Limb (tissue), 2 donors: ENCODE measurements around the gene SLITRK6.
A peak's percentile ranks its signal among the peaks of the same experiment; 100 is the strongest.
"Not testable (repeated sequence)": the region's sequence is repeated elsewhere in the genome, so short reads cannot be mapped to it uniquely, and the experiment has no call there.

Experiments
- DNase-seq, 2 donors: peaks; one replicate each; pipeline ENCODE4 v3.0.0-alpha.2; 2016; ENCODE audit errors: extremely low spot score in 2 of 2

SLITRK6 gene, protein sequence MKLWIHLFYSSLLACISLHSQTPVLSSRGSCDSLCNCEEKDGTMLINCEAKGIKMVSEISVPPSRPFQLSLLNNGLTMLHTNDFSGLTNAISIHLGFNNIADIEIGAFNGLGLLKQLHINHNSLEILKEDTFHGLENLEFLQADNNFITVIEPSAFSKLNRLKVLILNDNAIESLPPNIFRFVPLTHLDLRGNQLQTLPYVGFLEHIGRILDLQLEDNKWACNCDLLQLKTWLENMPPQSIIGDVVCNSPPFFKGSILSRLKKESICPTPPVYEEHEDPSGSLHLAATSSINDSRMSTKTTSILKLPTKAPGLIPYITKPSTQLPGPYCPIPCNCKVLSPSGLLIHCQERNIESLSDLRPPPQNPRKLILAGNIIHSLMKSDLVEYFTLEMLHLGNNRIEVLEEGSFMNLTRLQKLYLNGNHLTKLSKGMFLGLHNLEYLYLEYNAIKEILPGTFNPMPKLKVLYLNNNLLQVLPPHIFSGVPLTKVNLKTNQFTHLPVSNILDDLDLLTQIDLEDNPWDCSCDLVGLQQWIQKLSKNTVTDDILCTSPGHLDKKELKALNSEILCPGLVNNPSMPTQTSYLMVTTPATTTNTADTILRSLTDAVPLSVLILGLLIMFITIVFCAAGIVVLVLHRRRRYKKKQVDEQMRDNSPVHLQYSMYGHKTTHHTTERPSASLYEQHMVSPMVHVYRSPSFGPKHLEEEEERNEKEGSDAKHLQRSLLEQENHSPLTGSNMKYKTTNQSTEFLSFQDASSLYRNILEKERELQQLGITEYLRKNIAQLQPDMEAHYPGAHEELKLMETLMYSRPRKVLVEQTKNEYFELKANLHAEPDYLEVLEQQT

DNA sequence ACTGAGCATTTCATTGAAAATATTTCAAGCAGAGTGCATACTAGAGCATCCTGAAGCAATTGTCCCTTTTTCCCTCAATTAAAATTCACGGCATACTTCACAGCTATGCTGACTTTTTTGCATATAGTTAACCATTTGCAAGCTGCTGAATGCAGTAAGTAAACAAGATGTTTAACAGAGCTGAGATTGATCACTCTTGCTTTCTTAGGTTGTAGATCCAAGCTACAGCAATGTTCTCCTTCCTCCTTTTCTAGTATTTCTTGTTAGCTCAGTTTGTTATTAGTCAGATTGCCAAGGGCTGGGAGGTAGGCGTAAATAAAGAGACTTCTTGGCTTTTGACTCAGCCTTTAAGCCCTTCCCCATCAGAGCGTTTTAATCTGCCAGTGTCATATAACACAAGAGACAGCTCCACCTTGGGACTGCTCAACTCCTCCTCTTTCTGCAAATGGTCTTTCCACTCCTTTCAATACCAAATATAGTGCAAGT is at the start of gene SLITRK6:
SLITRK6 (minus strand) TSS at position 323 of the 486 bp plus-strand sequence. CDS start 2,911 bp downstream, outside the sequence.
- DNase-seq: peak in 1 of 2 donors; percentile 64

DNA sequence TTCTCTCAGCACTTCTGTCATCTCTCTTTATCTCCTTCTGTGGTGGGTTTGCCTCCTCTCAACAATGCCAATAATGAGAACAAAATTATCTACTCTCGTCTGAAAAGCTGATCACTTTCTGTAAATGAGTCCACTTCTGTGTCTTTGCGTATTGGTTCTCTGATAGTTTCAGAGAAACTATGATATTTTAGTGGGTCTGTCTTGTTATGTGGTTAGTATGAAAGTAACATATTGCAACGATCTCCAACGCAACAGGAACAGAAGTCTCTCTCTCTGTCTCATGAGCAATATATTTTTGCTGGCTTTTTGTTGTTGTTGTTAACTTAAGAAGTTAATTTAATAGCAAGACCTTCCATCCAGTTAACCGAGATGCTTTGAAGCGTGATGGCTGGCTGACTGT is 47.8 kb upstream of the SLITRK6 start:
- no peak for DNase-seq

DNA sequence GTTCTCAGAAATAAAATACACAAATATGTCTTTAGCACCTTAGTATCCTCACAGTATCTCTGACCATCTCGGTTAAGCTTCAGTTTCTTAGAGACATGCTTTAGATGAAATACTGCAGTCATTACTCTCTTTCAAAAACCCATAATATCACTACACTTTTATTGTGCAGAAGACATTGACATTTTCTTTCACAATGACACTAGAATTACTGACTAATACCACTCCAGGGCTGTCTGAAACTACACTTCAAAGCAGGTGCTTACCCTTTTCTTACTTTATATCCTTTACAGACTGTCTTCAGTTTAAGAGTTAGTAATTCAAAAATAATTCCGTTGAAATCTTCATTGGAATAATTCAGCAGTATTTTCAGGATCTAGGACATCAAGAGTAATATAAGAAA is 42.2 kb upstream of the SLITRK6 start:
- no peak for DNase-seq

DNA sequence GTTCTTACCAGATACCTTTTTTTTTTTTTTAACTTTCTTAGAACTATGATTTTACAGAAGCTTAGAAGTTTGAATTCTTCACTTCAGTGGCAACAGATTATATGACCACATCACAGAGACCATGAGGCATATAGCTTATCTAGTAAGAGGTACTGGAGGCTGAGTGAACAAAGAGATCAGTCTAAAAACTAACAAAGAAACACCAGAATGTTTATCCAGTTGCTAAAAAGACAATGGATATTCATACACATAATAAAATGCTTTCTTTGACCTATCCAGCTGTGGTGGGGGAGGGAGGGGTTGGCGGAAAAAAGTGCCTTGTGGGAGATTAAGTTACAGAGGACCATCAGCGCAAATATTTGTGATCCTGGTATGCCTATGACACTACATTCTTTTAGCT is 34.7 kb upstream of the SLITRK6 start:
- DNase-seq: no peak

DNA sequence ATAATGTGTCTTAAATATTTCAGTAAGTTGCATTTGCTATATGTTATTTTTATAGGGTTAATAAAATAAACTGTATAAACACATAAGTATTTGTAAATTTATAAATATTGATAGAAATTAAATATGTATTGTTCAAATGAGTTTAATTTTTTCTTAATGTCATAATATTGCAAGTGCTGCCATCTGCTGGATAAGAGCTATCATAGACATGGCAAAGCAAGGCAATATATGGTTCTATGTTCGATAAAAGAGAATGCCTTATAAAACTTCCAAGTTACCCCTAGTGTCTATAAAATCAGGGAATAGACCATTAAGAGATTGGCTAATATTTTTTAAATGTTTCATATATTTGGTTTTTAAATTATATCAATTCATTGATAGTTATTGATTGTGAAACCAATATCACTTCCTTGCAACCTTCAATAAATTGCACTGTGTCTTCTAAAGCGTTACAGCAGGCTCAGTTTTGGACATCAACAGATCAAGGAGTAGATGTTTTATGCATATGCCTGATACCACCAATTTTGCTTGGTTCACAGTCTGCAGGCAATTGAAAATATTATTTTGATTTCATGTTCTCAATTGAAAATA is 29.0 kb upstream of the SLITRK6 start:
- DNase-seq: peak in 1 of 2 donors; percentile 37

DNA sequence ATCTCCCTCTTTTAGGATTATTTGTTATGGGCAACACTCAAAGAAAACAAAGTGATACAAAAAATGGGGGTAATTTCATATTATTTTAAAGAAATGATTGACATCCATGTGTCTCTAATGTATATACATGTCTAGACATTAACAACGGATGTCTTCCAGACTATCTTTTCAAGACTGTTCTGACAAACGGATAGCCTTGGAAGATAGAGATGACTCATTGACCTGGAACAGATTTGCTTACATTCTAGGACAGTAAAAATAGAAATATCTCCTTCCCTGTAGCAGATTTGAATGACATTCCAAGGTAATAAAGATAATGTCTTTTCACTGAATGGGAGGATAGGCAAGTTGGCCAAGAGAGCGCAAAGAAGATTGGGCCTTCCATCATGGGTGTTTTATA is 26.2 kb upstream of the SLITRK6 start:
- DNase-seq: no peak

DNA sequence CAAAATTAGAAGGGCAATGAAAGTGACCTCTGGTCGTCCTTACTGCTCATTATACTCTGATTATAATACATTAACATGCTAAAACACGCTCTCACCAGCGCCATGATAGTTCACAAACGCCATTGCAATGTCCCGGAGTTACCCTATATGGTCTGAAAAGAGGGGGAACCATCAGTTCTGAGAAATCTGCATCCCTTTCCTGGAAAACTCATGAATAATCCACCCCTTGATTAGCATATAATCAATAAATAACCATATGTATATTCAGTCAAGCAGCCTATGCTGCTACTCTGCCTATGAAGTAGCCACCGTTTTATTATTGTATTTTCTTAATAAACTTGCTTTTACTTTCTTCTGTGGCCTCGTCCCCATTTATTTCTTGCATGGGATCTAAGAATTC is 24.6 kb upstream of the SLITRK6 start:
- no peak for DNase-seq

DNA sequence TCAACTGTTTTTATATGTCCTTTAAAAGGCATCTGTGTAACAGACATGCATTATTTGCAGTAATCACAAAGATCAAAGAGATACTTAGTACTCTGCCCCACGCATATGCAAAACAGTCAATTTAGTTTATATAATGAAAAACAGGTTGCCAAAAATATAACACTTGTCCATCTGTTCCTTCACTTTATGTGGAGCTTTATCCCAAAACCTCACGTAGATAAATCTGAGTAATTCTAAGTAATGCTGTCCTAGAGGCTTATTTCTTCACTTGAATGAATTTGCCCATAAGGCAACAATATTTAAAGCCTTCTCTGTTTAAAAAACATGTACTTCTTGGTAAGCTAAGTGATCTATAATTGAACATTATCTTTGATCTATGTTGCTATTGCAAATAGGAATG is 20.3 kb upstream of the SLITRK6 start:
- DNase-seq: no peak

DNA sequence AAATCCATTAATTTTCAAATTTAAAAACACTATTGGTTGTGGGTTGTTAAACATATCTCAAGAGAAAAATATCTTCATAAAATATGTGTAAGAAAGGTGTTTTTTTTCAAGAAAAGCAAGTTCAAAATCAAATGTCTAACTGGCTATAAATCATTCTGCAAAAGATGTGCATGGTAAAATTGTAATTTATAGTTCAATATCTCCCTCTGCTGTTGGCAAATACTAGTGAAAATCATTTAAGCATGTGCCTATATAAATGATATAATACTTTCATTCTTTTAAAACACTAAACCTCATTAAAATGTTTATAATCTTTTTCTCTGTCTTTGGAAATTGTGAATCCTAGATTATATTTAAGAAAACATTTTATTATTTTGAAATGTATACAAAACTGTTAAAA is 17.2 kb upstream of the SLITRK6 start:
- no peak for DNase-seq

DNA sequence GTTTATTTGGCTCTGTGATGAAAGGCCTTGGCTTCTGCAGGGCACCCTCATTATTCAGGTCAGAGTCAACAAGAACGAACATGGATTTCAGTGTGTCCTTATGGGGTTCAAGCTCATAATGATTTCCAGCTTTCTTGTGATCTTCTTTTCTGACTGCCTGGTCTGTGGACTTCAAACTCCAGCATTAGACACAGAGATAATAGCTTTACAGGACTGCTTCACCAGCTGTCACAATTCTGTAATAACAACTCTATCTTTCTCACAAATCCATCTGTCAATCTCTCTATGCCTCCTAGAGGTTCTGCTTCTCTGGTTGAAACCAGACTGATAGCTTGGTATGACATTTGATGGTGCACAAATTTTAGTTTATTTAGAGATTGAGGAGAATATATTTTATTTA is 13.1 kb upstream of the SLITRK6 start:
- no peak for DNase-seq

DNA sequence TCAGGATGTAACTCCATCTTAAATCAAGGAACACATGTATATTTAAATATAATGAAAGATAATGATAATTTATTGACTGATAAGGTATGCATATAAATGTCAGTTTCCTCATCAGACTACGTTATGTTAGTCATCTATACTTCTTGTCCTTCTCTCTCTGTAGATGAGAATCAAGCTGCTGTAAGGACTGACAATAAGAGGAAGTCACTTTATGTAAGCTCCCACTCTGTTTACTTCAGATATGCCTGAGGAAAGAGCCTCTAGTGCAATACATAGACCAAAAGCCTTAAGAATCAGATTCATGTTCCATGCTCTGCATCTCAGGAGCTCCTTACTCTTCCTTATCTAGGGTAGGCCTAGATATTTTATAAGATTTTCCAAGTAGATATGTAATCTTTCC is 9.6 kb upstream of the SLITRK6 start:
- no peak for DNase-seq

DNA sequence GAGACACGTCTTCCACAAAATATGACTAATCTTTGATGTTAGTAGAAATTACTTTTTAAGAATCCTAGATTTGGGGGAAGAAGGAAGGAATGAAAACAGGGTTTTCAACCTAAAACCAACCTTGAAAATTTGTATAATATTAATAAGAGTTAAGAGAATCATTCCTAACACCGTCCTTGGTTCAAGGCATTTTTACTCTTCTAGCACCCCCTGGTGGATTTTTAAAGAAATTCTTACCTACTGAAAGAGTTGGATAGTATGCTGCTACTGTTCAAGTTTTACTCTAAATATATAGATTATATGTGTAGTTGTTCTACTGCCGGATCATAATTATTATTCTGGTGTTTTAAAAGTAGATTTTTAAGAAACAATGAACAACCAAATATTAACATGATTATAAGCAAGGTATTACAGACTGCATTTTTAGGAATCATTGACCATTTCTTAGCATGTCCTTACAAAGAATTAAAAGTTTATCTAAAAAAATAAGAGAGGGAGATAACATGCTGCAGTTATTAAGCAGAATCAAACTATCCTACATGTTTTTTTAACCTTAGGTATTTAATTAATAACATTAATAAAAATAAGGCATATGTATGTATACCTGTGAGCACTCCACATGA is 7.4 kb upstream of the SLITRK6 start:
- peak in 1 of 2 donors; percentile 82 for DNase-seq

DNA sequence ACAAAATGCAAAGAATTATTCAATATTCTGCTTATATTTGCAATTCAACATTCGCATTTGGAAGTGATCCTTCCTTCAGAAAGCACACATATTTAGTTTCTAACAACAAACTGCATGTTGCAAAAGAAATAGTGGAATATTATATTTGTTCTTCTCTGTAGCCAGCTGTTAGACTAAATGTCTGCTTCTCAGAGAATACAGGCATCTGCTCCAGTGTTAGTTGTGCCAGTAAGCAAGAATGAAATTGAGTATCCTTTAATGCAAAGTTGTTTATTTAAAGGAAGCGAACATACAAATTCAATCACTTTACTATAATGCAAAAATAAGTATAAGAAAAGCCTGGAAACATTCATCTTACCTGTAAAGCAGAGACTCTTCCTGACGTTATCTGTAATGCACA is 663 bp downstream of the SLITRK6 start:
- DNase-seq: no peak

DNA sequence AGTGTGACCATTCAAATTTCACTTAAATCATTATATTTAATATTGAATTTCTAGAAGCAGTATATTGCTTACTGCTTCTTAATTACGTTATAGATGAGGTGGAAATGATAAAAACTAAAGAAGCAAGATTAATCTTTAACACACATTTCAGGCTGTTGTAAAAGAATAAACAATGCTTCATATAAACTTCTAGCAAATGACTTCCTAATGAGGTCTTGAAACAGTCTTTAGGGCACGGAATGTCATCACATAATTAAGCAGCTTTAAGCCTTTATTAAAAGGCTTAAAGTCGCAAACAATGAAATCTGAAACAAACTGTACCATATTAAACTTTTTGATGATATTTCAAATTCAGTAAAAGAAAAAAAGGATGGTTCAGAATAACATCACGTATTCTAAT is 1.9 kb downstream of the SLITRK6 start:
- no peak for DNase-seq

DNA sequence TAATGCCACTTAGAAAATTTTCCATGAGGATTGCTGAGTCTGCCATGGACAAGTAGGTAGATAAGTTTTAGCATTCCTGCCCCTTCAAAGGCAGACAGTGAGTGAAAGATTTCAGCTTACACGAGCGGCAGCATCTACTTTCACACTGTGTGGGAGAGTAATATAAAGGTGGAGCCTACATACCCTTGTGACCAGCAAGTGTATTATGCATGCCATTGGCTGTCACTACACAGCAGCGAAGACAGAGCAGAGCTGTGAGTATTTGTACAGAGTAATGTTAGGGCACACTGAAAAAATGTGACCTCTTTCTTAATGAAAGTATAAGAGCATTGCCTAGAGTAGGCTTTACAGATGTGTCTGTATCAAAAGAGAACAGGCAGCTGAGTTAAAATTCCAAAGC is 14.0 kb downstream of the SLITRK6 start:
- no peak for DNase-seq

DNA sequence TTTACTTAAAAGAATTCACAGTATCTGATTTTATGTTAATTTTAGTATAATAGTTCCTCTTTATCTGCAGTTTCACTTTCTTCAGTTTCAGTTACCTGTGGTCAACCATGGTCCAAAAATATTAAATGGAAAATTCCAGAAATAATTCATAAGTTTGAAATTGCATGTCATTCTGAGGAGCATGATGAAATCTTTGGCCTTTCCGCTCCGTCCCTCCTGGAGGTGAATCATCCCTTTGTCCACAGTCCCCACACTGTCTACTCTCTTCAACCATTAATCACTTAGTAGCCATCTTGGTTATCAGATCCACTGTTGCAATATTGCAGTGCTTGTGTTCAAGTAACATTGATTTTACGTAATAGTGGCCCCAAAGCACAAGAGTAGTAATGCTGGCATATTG is 26.9 kb downstream of the SLITRK6 start:
- no peak for DNase-seq

DNA sequence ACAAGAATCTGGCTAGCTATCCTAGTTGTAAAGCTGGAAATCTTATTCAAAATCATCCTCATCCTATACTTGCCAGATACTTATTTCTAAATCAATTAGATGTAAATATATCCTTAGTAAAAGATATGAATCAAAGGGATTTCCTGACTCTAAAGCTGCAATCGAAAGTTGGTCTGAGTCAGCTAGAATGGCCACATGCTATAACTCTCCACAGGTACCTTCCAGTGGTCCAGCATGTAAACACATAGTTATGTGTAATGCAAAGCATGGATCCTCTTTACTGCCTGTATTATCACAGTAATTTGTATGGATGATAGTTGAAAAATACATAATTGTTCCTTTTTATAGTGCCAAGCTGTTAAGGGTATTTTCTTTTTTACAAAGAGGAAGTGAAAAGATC is 27.4 kb downstream of the SLITRK6 start:
- DNase-seq: no peak

DNA sequence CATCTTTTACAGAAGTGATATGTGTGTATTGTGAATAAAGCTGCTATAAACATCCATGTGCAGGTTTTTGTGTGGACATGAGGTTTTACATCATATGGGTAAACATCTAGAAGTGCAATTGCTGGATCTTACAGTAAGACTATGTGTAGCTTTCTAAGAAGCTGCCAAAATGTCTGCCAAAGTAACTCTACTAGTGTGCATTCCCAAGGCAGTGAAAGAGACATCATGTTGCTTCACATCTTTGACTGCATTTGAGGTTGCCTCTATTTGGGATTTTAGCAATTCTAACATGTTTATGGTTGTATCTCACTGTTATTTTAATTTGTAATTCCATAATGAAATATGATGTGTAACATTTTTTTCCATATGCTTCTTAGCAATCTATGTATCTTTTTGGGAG is 30.3 kb downstream of the SLITRK6 start:
- DNase-seq: no peak

DNA sequence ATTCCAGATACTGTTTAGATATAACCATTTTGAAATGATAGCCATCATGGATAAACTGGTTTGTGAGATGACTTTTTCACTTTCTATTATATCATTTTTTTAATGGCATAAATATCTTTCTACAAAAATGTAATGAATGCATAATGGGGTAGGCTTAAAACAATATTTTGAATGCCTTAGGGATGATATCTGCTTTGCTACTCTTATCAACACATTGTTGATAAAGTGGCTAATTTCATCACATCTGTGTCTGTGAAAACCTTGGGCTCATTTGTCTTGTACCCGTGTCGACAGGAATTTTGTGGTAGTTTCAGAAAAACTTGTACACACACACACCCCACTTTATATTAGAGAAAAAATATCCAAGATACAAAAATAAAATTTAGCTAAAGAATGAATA is 44.1 kb downstream of the SLITRK6 start:
- DNase-seq: no peak

DNA sequence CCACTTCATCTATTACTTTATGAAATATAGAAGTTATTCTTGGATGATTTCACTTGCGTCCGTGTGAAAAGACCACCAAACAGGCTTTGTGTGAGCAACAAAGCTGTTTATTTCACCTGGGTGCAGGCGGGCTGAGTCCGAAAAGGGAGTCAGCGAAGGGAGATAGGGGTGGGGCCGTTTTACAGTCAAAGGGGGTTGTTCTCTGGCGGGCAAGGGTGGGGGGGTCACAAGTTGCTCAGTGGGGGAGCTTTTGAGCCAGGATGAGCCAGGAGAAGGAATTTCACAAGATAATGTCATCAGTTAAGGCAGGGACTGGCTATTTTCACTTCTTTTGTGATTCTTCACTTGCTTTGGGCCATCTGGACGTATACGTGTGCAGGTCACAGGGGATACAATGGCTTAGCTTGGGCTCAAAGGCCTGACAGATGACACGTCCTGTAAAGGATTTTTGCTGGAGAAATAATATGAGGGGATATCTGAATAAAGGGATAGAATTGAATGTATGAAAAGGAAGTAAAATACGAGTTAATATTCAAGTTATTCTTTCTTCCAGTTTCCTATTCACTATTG is 55.9 kb downstream of the SLITRK6 start:
- DNase-seq: not testable (repeated sequence)
